HepG2 (cell line): ENCODE measurements around the gene FAM110D. TPM values are rescaled to one million over a fixed set of nuclear protein-coding genes. Genes with fewer than 3 reads are reported as not detected.

Experiments used
- CENPX ChIP-seq: sonication (generic); formaldehyde crosslinking; IDR thresholded peaks from 2 replicates; pipeline ENCODE4 v1.9.0; 2021; ENCODE audit warnings: mild to moderate bottlenecking, missing genetic modification reagents, moderate library complexity
- CHD4 ChIP-seq: fragments of 200-600 bp; sonication (generic); IDR thresholded peaks from 2 replicates; pipeline ENCODE4 v1.7.0; 2017; ENCODE audit warnings: mild to moderate bottlenecking, low read length, borderline replicate concordance
- HOXA3 ChIP-seq: sonication (generic); formaldehyde crosslinking; IDR thresholded peaks from 2 replicates; pipeline ENCODE4 v1.5.0; 2020; ENCODE audit warnings: missing genetic modification reagents
- JARID2 ChIP-seq: sonication (generic); formaldehyde crosslinking; IDR thresholded peaks from 2 replicates; pipeline ENCODE4 v1.8.1; 2023; ENCODE audit warnings: missing genetic modification reagents, inconsistent platforms; ENCODE audit not compliant: insufficient replicate concordance
- KDM3A ChIP-seq: IDR thresholded peaks from 2 replicates; pipeline ENCODE4 v1.6.1; 2018; ENCODE audit warnings: low read depth, missing compliant biosample characterization
- MAF1 ChIP-seq: sonication (generic); formaldehyde crosslinking; IDR thresholded peaks from 2 replicates; pipeline ENCODE4 v1.5.0; 2020; ENCODE audit warnings: missing genetic modification reagents, borderline replicate concordance
- MEIS1 ChIP-seq: sonication (generic); formaldehyde crosslinking; IDR thresholded peaks from 2 replicates; pipeline ENCODE4 v1.9.0; 2021; ENCODE audit warnings: mild to moderate bottlenecking, missing genetic modification reagents, moderate library complexity, borderline replicate concordance
- NBN ChIP-seq: fragments of 450-650 bp; conservative IDR thresholded peaks from 2 replicates; pipeline ENCODE4 v1.6.1; 2017
- NFATC3 ChIP-seq: sonication (generic); formaldehyde crosslinking; IDR thresholded peaks from 2 replicates; pipeline ENCODE4 v1.5.1; 2020; ENCODE audit warnings: mild to moderate bottlenecking, missing genetic modification reagents
- NFYB ChIP-seq: sonication (generic); formaldehyde crosslinking; IDR thresholded peaks from 2 replicates; pipeline ENCODE4 v1.4.0; 2020; ENCODE audit warnings: missing genetic modification reagents
- PHF20 ChIP-seq: sonication (generic); formaldehyde crosslinking; IDR thresholded peaks from 2 replicates; pipeline ENCODE4 v1.5.0; 2020; ENCODE audit warnings: mild to moderate bottlenecking, missing genetic modification reagents
- PRPF4 ChIP-seq: fragments of 200-400 bp; formaldehyde crosslinking; IDR thresholded peaks from 2 replicates; pipeline ENCODE4 v1.6.1; 2016; ENCODE audit warnings: low read length, low read depth; ENCODE audit not compliant: poor library complexity, severe bottlenecking
- RCOR2 ChIP-seq: IDR thresholded peaks from 2 replicates; pipeline ENCODE4 v1.6.1; 2016; ENCODE audit warnings: missing biosample characterization, missing genetic modification reagents
- SIN3A ChIP-seq: IDR thresholded peaks from 2 replicates; pipeline ENCODE4 v1.6.1; 2011; ENCODE audit warnings: low read depth, mild to moderate bottlenecking, control low read depth, low read length, borderline replicate concordance
- SNAPC2 ChIP-seq: sonication (generic); formaldehyde crosslinking; IDR thresholded peaks from 2 replicates; pipeline ENCODE4 v1.8.1; 2022; ENCODE audit warnings: mild to moderate bottlenecking, missing genetic modification reagents
- THYN1 ChIP-seq: sonication (generic); formaldehyde crosslinking; IDR thresholded peaks from 2 replicates; pipeline ENCODE4 v1.8.1; 2023; ENCODE audit warnings: low read depth, mild to moderate bottlenecking, moderate library complexity, missing genetic modification reagents, borderline replicate concordance
- ZBTB21 ChIP-seq: sonication (generic); formaldehyde crosslinking; IDR thresholded peaks from 2 replicates; pipeline ENCODE4 v1.4.0; 2020; ENCODE audit warnings: missing genetic modification reagents
- ZBTB42 ChIP-seq: sonication (generic); formaldehyde crosslinking; IDR thresholded peaks from 2 replicates; pipeline ENCODE4 v1.5.0; 2020; ENCODE audit warnings: mild to moderate bottlenecking, missing genetic modification reagents
- ZNF12 ChIP-seq: sonication (generic); formaldehyde crosslinking; IDR thresholded peaks from 2 replicates; pipeline ENCODE4 v1.5.0; 2020; ENCODE audit warnings: missing genetic modification reagents
- ZNF235 ChIP-seq: sonication (generic); formaldehyde crosslinking; IDR thresholded peaks from 2 replicates; pipeline ENCODE4 v1.8.1; 2023; ENCODE audit warnings: mild to moderate bottlenecking, missing genetic modification reagents, borderline replicate concordance
- ZNF724P ChIP-seq: sonication (generic); formaldehyde crosslinking; IDR thresholded peaks from 2 replicates; pipeline ENCODE4 v1.8.0; 2022; ENCODE audit warnings: missing genetic modification reagents, borderline replicate concordance
- ZNF746 ChIP-seq: sonication (generic); formaldehyde crosslinking; IDR thresholded peaks from 2 replicates; pipeline ENCODE4 v1.8.0; 2022; ENCODE audit warnings: mild to moderate bottlenecking, missing genetic modification reagents
- ZNF766 ChIP-seq: sonication (generic); formaldehyde crosslinking; IDR thresholded peaks from 2 replicates; pipeline ENCODE4 v1.5.0; 2020; ENCODE audit warnings: missing genetic modification reagents, borderline replicate concordance
- ZNF772 ChIP-seq: sonication (generic); formaldehyde crosslinking; IDR thresholded peaks from 2 replicates; pipeline ENCODE4 v1.5.0; 2020; ENCODE audit warnings: mild to moderate bottlenecking, missing genetic modification reagents
- polyA plus RNA-seq, 8 experiments: library from polyadenylated mRNA; depleted of rRNA in 3 of 8; stranded (reverse) in 7 of 8; unstranded in 1 of 8; fragments of >200 nt; fragmentation: Illumina TruSeq in 4 of 8; extraction: Trizol in 4 of 8; gene quantifications; 2 replicates each; pipeline versions ENCODE4 v1.2.1 to v1.2.3, GENCODE V29; 2011 to 2016; ENCODE audit warnings: low read depth in 4 of 8, missing spikeins in 1 of 8, mixed read lengths in 1 of 8; ENCODE audit not compliant: insufficient read depth in 1 of 8
- total RNA-seq, 5 experiments: library from RNA; depleted of rRNA; stranded (reverse); fragments of >200 nt; fragmentation: Illumina TruSeq; extraction: Trizol; gene quantifications; 2 replicates each; pipeline ENCODE4 v1.2.3, GENCODE V29; 2016; ENCODE audit warnings: low read depth in 1 of 5
- TF ChIP-seq, protein P1 (sequence below): sonication (generic); formaldehyde crosslinking; IDR thresholded peaks from 2 replicates; pipeline ENCODE4 v1.5.1; 2020; ENCODE audit warnings: missing genetic modification reagents, mild to moderate bottlenecking, borderline replicate concordance
- TF ChIP-seq, protein P2 (sequence below): IDR thresholded peaks from 2 replicates; pipeline ENCODE4 v1.6.1; 2018; ENCODE audit warnings: missing genetic modification reagents, mild to moderate bottlenecking, missing compliant biosample characterization
- TF ChIP-seq, protein P3 (sequence below): IDR thresholded peaks from 2 replicates; pipeline ENCODE4 v1.6.1; 2012; ENCODE audit warnings: low read depth, low read length, improper control_type of control experiment

The FAM110D gene
- total and polyA plus RNA-seq, 2 of the 13 experiments (the other 11 are each of a cell fraction or from before 2014, with no cell fraction given) = not detected

DNA sequence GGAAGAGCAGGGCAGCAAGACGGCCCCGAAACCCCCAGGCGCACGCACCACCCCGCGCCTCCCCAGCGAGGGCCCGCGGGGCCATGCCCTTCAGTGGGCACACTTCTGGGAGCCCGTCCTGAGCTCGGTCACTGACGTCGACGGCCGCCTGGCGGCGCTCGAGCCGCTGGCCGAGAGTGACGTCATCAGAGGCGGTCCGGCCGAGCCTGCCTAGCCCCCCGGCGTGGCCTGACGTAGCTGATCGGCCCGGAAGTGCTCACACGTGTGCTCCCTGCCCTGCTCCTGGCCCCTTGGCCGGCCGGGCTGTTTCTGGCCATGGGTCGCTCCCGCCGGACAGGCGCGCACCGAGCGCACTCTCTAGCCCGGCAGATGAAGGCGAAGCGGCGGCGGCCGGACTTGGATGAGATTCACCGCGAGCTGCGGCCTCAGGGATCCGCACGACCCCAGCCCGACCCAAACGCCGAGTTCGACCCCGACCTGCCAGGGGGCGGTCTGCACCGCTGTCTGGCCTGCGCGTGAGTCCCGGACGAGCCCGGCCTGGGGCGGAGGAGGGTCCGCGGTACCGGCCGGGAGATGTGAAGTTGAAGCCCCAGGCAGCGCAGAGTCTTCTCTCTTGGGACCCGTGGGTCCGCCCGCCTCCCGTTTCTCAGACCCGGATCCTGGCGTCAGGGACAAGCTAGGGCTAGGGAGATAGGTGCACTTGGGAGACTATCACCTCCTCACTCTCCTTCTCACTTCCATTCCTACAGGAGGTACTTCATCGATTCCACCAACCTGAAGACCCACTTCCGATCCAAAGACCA, 11.0 kb downstream of the FAM110D start, which contains the start of gene ZNF593 (continued):
- TF ChIP-seq THYN1 (CRISPR knock-in tag) (0 out of 2 replicates have a peak, but pooled peaks have one; percentile 83), ZNF766 (peak; percentile 90; the same call in 1 of the 2 replicates), ZNF724P (CRISPR knock-in tag) (peak; percentile 70; the same call in 1 of the 2 replicates), CHD4 (no peak), ZBTB42 (CRISPR knock-in tag) (0 out of 2 replicates have a peak, but pooled peaks have one; percentile 39), ZBTB21 (CRISPR knock-in tag) (peak; percentile 99), SIN3A (peak; percentile 94), HOXA3 (CRISPR knock-in tag) (peak; percentile 100), PHF20 (CRISPR knock-in tag) (peak; percentile 90), NFYB (CRISPR knock-in tag) (peak; percentile 53), NBN (no peak), PRPF4 (no peak), ZNF772 (CRISPR knock-in tag) (peak; percentile 98; the same call in 1 of the 2 replicates), NFATC3 (CRISPR knock-in tag) (peak; percentile 86; the same call in 1 of the 2 replicates), RCOR2 (CRISPR knock-in tag) (no peak), SNAPC2 (CRISPR knock-in tag) (peak; percentile 92), ZNF746 (CRISPR knock-in tag) (peak; percentile 77; the same call in 1 of the 2 replicates), JARID2 (no peak), CENPX (no peak), MAF1 (CRISPR knock-in tag) (peak; percentile 80; the same call in 1 of the 2 replicates), KDM3A (CRISPR knock-in tag) (peak; percentile 66; the same call in 1 of the 2 replicates), ZNF12 (CRISPR knock-in tag) (no peak), ZNF235 (CRISPR knock-in tag) (peak; percentile 90; the same call in 1 of the 2 replicates), MEIS1 (peak; percentile 76; the same call in 1 of the 2 replicates)
- TF ChIP-seq, protein P1, sequence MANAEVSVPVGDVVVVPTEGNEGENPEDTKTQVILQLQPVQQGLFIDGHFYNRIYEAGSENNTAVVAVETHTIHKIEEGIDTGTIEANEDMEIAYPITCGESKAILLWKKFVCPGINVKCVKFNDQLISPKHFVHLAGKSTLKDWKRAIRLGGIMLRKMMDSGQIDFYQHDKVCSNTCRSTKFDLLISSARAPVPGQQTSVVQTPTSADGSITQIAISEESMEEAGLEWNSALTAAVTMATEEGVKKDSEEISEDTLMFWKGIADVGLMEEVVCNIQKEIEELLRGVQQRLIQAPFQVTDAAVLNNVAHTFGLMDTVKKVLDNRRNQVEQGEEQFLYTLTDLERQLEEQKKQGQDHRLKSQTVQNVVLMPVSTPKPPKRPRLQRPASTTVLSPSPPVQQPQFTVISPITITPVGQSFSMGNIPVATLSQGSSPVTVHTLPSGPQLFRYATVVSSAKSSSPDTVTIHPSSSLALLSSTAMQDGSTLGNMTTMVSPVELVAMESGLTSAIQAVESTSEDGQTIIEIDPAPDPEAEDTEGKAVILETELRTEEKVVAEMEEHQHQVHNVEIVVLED = peak; percentile 90
- TF ChIP-seq, protein P2, sequence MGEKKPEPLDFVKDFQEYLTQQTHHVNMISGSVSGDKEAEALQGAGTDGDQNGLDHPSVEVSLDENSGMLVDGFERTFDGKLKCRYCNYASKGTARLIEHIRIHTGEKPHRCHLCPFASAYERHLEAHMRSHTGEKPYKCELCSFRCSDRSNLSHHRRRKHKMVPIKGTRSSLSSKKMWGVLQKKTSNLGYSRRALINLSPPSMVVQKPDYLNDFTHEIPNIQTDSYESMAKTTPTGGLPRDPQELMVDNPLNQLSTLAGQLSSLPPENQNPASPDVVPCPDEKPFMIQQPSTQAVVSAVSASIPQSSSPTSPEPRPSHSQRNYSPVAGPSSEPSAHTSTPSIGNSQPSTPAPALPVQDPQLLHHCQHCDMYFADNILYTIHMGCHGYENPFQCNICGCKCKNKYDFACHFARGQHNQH = peak; percentile 80
- TF ChIP-seq, protein P3, sequence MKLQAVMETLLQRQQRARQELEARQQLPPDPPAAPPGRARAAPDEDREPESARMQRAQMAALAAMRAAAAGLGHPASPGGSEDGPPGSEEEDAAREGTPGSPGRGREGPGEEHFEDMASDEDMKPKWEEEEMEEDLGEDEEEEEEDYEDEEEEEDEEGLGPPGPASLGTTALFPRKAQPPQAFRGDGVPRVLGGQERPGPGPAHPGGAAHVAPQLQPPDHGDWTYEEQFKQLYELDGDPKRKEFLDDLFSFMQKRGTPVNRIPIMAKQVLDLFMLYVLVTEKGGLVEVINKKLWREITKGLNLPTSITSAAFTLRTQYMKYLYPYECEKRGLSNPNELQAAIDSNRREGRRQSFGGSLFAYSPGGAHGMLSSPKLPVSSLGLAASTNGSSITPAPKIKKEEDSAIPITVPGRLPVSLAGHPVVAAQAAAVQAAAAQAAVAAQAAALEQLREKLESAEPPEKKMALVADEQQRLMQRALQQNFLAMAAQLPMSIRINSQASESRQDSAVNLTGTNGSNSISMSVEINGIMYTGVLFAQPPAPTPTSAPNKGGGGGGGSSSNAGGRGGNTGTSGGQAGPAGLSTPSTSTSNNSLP = 0 out of 2 replicates have a peak, but pooled peaks have one; percentile 15
